IMR-90 (cell line): ENCODE results near the gene NPAS3. TPM values are rescaled to one million over a fixed set of nuclear protein-coding genes. Genes with fewer than 3 reads are reported as not detected.

Experiments used
- ATAC-seq: fragments of 200-7000 bp; cut with Tn5 transposase; 2 replicates; pipeline ENCODE4 v1.9.1; 2020; ENCODE audit warnings: low read depth, mild to moderate bottlenecking, moderate library complexity
- BruUV-seq: library from RNA; stranded (reverse); fragments of 400-500 nt; replicated peaks from 2 replicates; lab custom pipeline; 2021; lab: Mats Ljungman, UMichigan
- CTCF ChIA-PET: fragments of 300-600 bp; formaldehyde crosslinking; extraction: SDS; loops from one replicate; lab custom pipeline; 2021; ENCODE audit warnings: antibody characterized with exemption; lab: Yijun Ruan, JAX
- POLR2A ChIA-PET: fragments of 300-600 bp; sonication (Branson Sonifier 250); formaldehyde crosslinking; loops from one replicate; lab custom pipeline; 2022; ENCODE audit warnings: antibody characterized with exemption; ENCODE audit not compliant: unreplicated experiment; lab: Charles Lee
- DNase-seq: peaks from one replicate; pipeline ENCODE4 v3.0.0; 2013
- H2AFZ ChIP-seq: replicated peaks from 2 replicates; pipeline ENCODE3; 2013; ENCODE audit warnings: low read length, mild to moderate bottlenecking; ENCODE audit not compliant: poor library complexity
- H2AK5ac ChIP-seq: 2 replicates; pipeline ENCODE4 v1.6.1; 2013; ENCODE audit warnings: low read depth, low read length, inconsistent platforms
- H2AK9ac ChIP-seq: replicated peaks from 2 replicates; pipeline ENCODE3; 2013; ENCODE audit warnings: mild to moderate bottlenecking, low read depth, low read length, moderate library complexity; ENCODE audit not compliant: poor library complexity
- H2BK120ac ChIP-seq: 2 replicates; pipeline ENCODE4 v1.6.1; 2013; ENCODE audit warnings: low read depth, low read length, inconsistent platforms
- H2BK15ac ChIP-seq: 3 replicates; pipeline ENCODE4 v1.6.1; 2013; ENCODE audit warnings: low read depth, low read length, inconsistent platforms
- H2BK20ac ChIP-seq: 2 replicates; pipeline ENCODE4 v1.6.1; 2013; ENCODE audit warnings: low read depth, mild to moderate bottlenecking, inconsistent platforms, low read length, moderate library complexity
- H2BK5ac ChIP-seq: 2 replicates; pipeline ENCODE4 v1.6.1; 2013; ENCODE audit warnings: mild to moderate bottlenecking, low read depth, low read length, inconsistent platforms; ENCODE audit not compliant: poor library complexity, severe bottlenecking
- H3K14ac ChIP-seq: replicated peaks from 2 replicates; pipeline ENCODE4 v1.6.1; 2013; ENCODE audit warnings: low read depth, low read length, inconsistent platforms
- H3K18ac ChIP-seq: 2 replicates; pipeline ENCODE4 v1.6.1; 2013; ENCODE audit warnings: low read depth, low read length, control low read depth
- H3K23ac ChIP-seq: 2 replicates; pipeline ENCODE4 v1.6.1; 2013; ENCODE audit warnings: low read depth, low read length, inconsistent platforms
- H3K27ac ChIP-seq: 2 replicates; pipeline ENCODE4 v1.5.1; 2013; ENCODE audit warnings: mild to moderate bottlenecking, control low read depth, low read length; ENCODE audit not compliant: insufficient read depth
- H3K27me3 ChIP-seq: 2 replicates; pipeline ENCODE4 v1.6.1; 2013; ENCODE audit warnings: low read length; ENCODE audit not compliant: control insufficient read depth, insufficient read depth
- H3K36me3 ChIP-seq: 2 replicates; pipeline ENCODE4 v1.6.1; 2013; ENCODE audit warnings: low read length, mixed read lengths; ENCODE audit not compliant: control insufficient read depth, insufficient read depth
- H3K4ac ChIP-seq: 2 replicates; pipeline ENCODE4 v1.6.1; 2013; ENCODE audit warnings: low read depth, low read length, inconsistent platforms
- H3K4me1 ChIP-seq: 2 replicates; pipeline ENCODE4 v1.6.1; 2013; ENCODE audit warnings: low read length, mixed read lengths; ENCODE audit not compliant: control insufficient read depth, insufficient read depth
- H3K4me2 ChIP-seq: 2 replicates; pipeline ENCODE4 v1.6.1; 2013; ENCODE audit warnings: low read depth, mild to moderate bottlenecking, control low read depth, low read length, moderate library complexity
- H3K4me3 ChIP-seq: 2 replicates; pipeline ENCODE4 v1.5.1; 2013; ENCODE audit warnings: low read depth, mild to moderate bottlenecking, control low read depth, low read length, moderate library complexity; ENCODE audit not compliant: insufficient read depth
- H3K56ac ChIP-seq: 2 replicates; pipeline ENCODE4 v1.6.1; 2013; ENCODE audit warnings: low read length, inconsistent platforms; ENCODE audit not compliant: insufficient read depth; ENCODE audit errors: extremely low read depth
- H3K79me1 ChIP-seq, 2 experiments: 2 replicates each; pipeline ENCODE4 v1.6.1; 2013; ENCODE audit warnings: low read length in 2 of 2, inconsistent platforms in 1 of 2, low read depth in 1 of 2
- H3K9ac ChIP-seq: 2 replicates; pipeline ENCODE4 v1.6.1; 2013; ENCODE audit warnings: low read depth, low read length, control low read depth
- H3K9me1 ChIP-seq: 2 replicates; pipeline ENCODE4 v1.6.1; 2013; ENCODE audit warnings: low read length, inconsistent platforms; ENCODE audit not compliant: insufficient read depth
- H3K9me3 ChIP-seq: 2 replicates; pipeline ENCODE4 v1.6.1; 2013; ENCODE audit warnings: low read length; ENCODE audit not compliant: control insufficient read depth, insufficient read depth
- H4K20me1 ChIP-seq: 2 replicates; pipeline ENCODE4 v1.6.1; 2013; ENCODE audit warnings: low read length, inconsistent platforms; ENCODE audit not compliant: insufficient read depth
- H4K5ac ChIP-seq: 2 replicates; pipeline ENCODE4 v1.6.1; 2013; ENCODE audit warnings: mild to moderate bottlenecking, low read depth, low read length, control low read depth
- H4K8ac ChIP-seq, 2 experiments: 2 replicates each; pipeline ENCODE4 v1.6.1; 2013; ENCODE audit warnings: low read depth in 2 of 2, low read length in 2 of 2, control low read depth in 1 of 2, inconsistent platforms in 1 of 2
- H4K91ac ChIP-seq: 2 replicates; pipeline ENCODE4 v1.6.1; 2013; ENCODE audit warnings: low read depth, low read length, inconsistent platforms; ENCODE audit not compliant: insufficient read depth
- BHLHE40 ChIP-seq: fragments of 150-350 bp; IDR thresholded peaks from 2 replicates; pipeline ENCODE4 v1.6.1; 2016; ENCODE audit warnings: mild to moderate bottlenecking, low read depth, low read length
- CEBPB ChIP-seq: IDR thresholded peaks from 2 replicates; pipeline ENCODE4 v1.6.1; 2012; ENCODE audit warnings: low read depth, low read length, improper control_type of control experiment
- CHD1 ChIP-seq: IDR thresholded peaks from 2 replicates; pipeline ENCODE4 v1.6.1; 2012; ENCODE audit warnings: low read depth, low read length, improper control_type of control experiment
- FOS ChIP-seq: fragments of 150-350 bp; IDR thresholded peaks from 2 replicates; pipeline ENCODE4 v1.6.1; 2016; ENCODE audit warnings: low read depth, low read length
- MAFK ChIP-seq: IDR thresholded peaks from 2 replicates; pipeline ENCODE4 v1.6.1; 2012; ENCODE audit warnings: low read depth, low read length, improper control_type of control experiment
- MAZ ChIP-seq: IDR thresholded peaks from 2 replicates; pipeline ENCODE4 v1.6.1; 2012; ENCODE audit warnings: low read depth, mild to moderate bottlenecking, low read length, improper control_type of control experiment, moderate library complexity, borderline replicate concordance
- NFE2L2 ChIP-seq: fragments of 150-350 bp; IDR thresholded peaks from 2 replicates; pipeline ENCODE4 v1.6.1; 2016; ENCODE audit warnings: low read depth, mild to moderate bottlenecking, low read length
- RAD21 ChIP-seq: IDR thresholded peaks from 2 replicates; pipeline ENCODE4 v1.6.1; 2012; ENCODE audit warnings: low read length, improper control_type of control experiment
- RFX5 ChIP-seq: IDR thresholded peaks from 2 replicates; pipeline ENCODE4 v1.8.0; 2012; ENCODE audit warnings: low read depth, mild to moderate bottlenecking, low read length, moderate library complexity
- SMC3 ChIP-seq: fragments of 150-350 bp; IDR thresholded peaks from 2 replicates; pipeline ENCODE4 v1.6.1; 2016; ENCODE audit warnings: low read depth, mild to moderate bottlenecking, antibody characterized with exemption, low read length, moderate library complexity
- WGBS, 2 experiments: methylation state at CpG; one replicate each; pipeline versions ENCODE4 v1.1.5 to v1.1.7; 2013; ENCODE audit warnings: missing lambda C conversion rate in 2 of 2; ENCODE audit not compliant: insufficient read length in 1 of 2; ENCODE audit errors: extremely low coverage in 2 of 2; 5-methylcytosine and 5-hydroxymethylcytosine counted together
- dilution Hi-C: fragments of 300-500 bp; cut with HindIII; formaldehyde crosslinking; loops from one replicate; pipeline ENCODE4 v1.14.3; 2018; ENCODE audit warnings: low sequenced_read_pairs; ENCODE audit not compliant: unreplicated experiment
- in situ Hi-C: fragments of 300-500 bp; cut with MboI; formaldehyde crosslinking; loops from 3 replicates; pipeline ENCODE4 v1.14.3; 2019; ENCODE audit warnings: low sequenced_read_pairs, inconsistent platforms, mixed read lengths
- intact Hi-C: fragments of 100-400 bp; cut with micrococcal nuclease; formaldehyde crosslinking; loops from 2 replicates; pipeline ENCODE4 v1.10.0; 2022
- polyA plus RNA-seq, 3 experiments: library from polyadenylated mRNA; depleted of rRNA; stranded (reverse); fragments of >200 nt; gene quantifications; 2 replicates each; pipeline ENCODE4 v1.2.3, GENCODE V29; 2012; ENCODE audit warnings: low replicate concordance in 1 of 3
- total RNA-seq: library from RNA; depleted of rRNA; stranded (reverse); fragments of >200 nt; gene quantifications from 2 replicates; pipeline ENCODE4 v1.2.3, GENCODE V29; 2012
- TF ChIP-seq, protein P1 (sequence below): conservative IDR thresholded peaks from 2 replicates; pipeline ENCODE4 v1.5.1; 2012; ENCODE audit warnings: mild to moderate bottlenecking, low read depth, low read length, improper control_type of control experiment

NPAS3 gene
- total and polyA plus RNA-seq, 2 of the 4 experiments (the other 2 are of a cell fraction), result not detected

DNA sequence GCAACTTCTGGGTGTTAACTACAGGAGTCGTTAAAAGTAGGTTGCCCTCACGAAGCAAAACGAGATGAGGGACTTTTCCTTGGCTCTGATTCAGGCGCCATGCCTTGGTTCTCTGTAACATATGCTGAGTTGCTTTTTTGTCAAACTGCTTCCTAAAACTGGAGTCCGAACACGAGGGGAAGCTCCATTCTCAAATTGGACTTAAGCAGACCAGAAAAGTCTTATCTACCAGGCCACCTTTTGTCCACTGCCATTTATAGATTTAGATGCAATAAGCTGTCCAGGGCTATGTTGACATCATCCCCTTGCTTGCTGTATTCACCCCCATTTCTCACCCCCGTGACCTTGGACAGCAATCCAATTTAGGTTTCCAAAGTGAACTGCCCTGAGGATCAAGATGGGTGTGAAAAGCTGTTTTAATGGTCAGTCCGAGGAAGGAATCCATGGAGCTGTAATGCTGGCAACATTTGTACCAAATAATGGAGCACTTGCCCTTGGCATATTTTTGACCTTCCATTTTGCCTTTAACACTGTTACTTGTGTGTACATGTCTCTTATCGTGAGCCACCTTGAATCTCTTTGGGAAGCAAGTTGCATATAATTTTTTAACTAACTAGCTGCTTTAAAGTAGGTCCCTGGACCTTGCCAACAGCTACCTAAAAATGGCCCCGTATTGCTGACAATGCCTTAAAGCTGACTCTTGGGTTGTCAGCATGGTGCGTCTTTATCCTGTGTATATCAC is 714.1 kb downstream of the NPAS3 start:
- no peak overlapping the region for H4K5ac ChIP-seq

More for the DNA sequence above, 714.1 kb downstream of the NPAS3 start:
- H4K20me1 ChIP-seq, result no peaks in the 10 kb centered on the region
- no peak for DNase-seq
- H3K9ac ChIP-seq, result no peak overlapping the region
- no peak overlapping the region for H3K23ac ChIP-seq
- no peaks in the 10 kb centered on the region for H3K9me3 ChIP-seq
- H3K4me1 ChIP-seq, result no peaks in the 10 kb centered on the region
- WGBS, 2 experiments, result 80% methylated on average over 1 of the region's 11 CpGs; no CpG with 5 or more reads in 1 of the 2 experiments
- H4K91ac ChIP-seq, result no peak overlapping the region
- no peaks in the 10 kb centered on the region for H3K79me1 ChIP-seq
- H3K18ac ChIP-seq, result no peak overlapping the region
- no peak overlapping the region for H2BK5ac ChIP-seq
- H2BK15ac ChIP-seq, result no peak overlapping the region
- H3K9me1 ChIP-seq, result no peaks in the 10 kb centered on the region
- no peak overlapping the region for H4K8ac ChIP-seq
- TF ChIP-seq FOS, result no peak
- TF ChIP-seq RAD21, result no peak
- TF ChIP-seq CEBPB, result no peak
- TF ChIP-seq, protein P1, sequence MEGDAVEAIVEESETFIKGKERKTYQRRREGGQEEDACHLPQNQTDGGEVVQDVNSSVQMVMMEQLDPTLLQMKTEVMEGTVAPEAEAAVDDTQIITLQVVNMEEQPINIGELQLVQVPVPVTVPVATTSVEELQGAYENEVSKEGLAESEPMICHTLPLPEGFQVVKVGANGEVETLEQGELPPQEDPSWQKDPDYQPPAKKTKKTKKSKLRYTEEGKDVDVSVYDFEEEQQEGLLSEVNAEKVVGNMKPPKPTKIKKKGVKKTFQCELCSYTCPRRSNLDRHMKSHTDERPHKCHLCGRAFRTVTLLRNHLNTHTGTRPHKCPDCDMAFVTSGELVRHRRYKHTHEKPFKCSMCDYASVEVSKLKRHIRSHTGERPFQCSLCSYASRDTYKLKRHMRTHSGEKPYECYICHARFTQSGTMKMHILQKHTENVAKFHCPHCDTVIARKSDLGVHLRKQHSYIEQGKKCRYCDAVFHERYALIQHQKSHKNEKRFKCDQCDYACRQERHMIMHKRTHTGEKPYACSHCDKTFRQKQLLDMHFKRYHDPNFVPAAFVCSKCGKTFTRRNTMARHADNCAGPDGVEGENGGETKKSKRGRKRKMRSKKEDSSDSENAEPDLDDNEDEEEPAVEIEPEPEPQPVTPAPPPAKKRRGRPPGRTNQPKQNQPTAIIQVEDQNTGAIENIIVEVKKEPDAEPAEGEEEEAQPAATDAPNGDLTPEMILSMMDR, result no peak
- TF ChIP-seq NFE2L2, result no peak
- no peak for TF ChIP-seq MAFK
- no peak for TF ChIP-seq MAZ
- TF ChIP-seq BHLHE40, result no peak
- TF ChIP-seq SMC3, result no peak
- no peak for TF ChIP-seq CHD1
- TF ChIP-seq RFX5, result no peak
- ATAC-seq, result no peak
- in situ Hi-C loops, result no loop called here
- no peaks in the 10 kb centered on the region for H3K36me3 ChIP-seq
- intact Hi-C loops, result no loop called here
- H2AK5ac ChIP-seq, result no peak overlapping the region
- no peak overlapping the region for H3K4ac ChIP-seq
- no peak overlapping the region for H3K14ac ChIP-seq
- H2BK20ac ChIP-seq, result no peak overlapping the region
- no TSS peak for BruUV-seq
- ChIA-PET CTCF (no interaction called here), POLR2A (no interaction called here)
- dilution Hi-C loops, result no loop called here
- H3K4me2 ChIP-seq, result no peak overlapping the region
- H2AK9ac ChIP-seq, result no peak overlapping the region
- no peak overlapping the region for H3K4me3 ChIP-seq
- no peak overlapping the region for H2AFZ ChIP-seq
- no peak overlapping the region for H2BK120ac ChIP-seq
- H3K56ac ChIP-seq, result no peak overlapping the region
- no peaks in the 10 kb centered on the region; the same call in 1 of the 2 replicates for H3K27me3 ChIP-seq
- no peak overlapping the region for H3K27ac ChIP-seq
